Kidney (tissue), 14 donors: ENCODE data around the gene URM1. TPM values are rescaled to one million over a fixed set of nuclear protein-coding genes. Genes with fewer than 3 reads are reported as not detected.

Source experiments
- DNase-seq, 5 donors: peaks; one replicate each; pipeline ENCODE4 v3.0.0-alpha.2; 2013 to 2020
- FAIRE-seq: peaks from 2 replicates; lab custom pipeline; 2012; peaks lifted over from hg19 to GRCh38; lab: Jason Lieb, UNC
- H3K27ac ChIP-seq, 2 donors: one replicate each; pipeline ENCODE4 v1.7.0; 2013; ENCODE audit warnings: low read depth in 2 of 2, low read length in 2 of 2, inconsistent platforms in 1 of 2
- H3K27me3 ChIP-seq: one replicate; pipeline ENCODE4 v1.7.1; 2013; ENCODE audit warnings: low read length, inconsistent platforms; ENCODE audit not compliant: control insufficient read depth, insufficient read depth
- H3K36me3 ChIP-seq, 3 donors: one replicate each; pipeline versions ENCODE4 v1.7.0 to v1.7.1; 2013; ENCODE audit warnings: low read length in 3 of 3, control low read depth in 1 of 3, inconsistent platforms in 1 of 3; ENCODE audit not compliant: insufficient read depth in 3 of 3, control insufficient read depth in 2 of 3
- H3K4me1 ChIP-seq, 3 donors: one replicate each; pipeline versions ENCODE4 v1.7.0 to v1.7.1; 2013; ENCODE audit warnings: low read length in 3 of 3, inconsistent platforms in 1 of 3, low read depth in 1 of 3; ENCODE audit not compliant: control insufficient read depth in 2 of 3, insufficient read depth in 2 of 3
- H3K4me3 ChIP-seq, 3 donors: one replicate each; pipeline versions ENCODE4 v1.7.0 to v1.8.1; 2013; ENCODE audit warnings: low read length in 3 of 3, control low read depth in 1 of 3, inconsistent platforms in 1 of 3
- H3K9ac ChIP-seq, 3 donors: one replicate each; pipeline versions ENCODE4 v1.7.0 to v1.7.1; 2013; ENCODE audit warnings: low read length in 3 of 3, control low read depth in 1 of 3, inconsistent platforms in 1 of 3
- H3K9me3 ChIP-seq, 3 donors: one replicate each; pipeline versions ENCODE4 v1.7.0 to v1.7.1; 2013; ENCODE audit warnings: low read length in 3 of 3, control low read depth in 1 of 3, inconsistent platforms in 1 of 3; ENCODE audit not compliant: control insufficient read depth in 2 of 3, insufficient read depth in 1 of 3
- intact Hi-C: fragments of 100-400 bp; cut with DNase I; formaldehyde crosslinking; loops from one replicate; pipeline ENCODE4 v1.11.1; 2022
- polyA plus RNA-seq: library from polyadenylated mRNA; stranded (reverse); fragments of 350-450 nt; fragmentation: Illumina TruSeq; extraction: RNeasy Lipid Tissue Mini Kit (QIAGEN cat#74804); gene quantifications from one replicate; pipeline ENCODE4 v1.2.3, GENCODE V29; 2014; ENCODE audit warnings: low read depth, low replicate concordance; ENCODE audit not compliant: insufficient read depth
- total RNA-seq: library from RNA; stranded (reverse); fragmentation: NEBNext Ultra II Directional; extraction: Animal tissue kit (Norgen Biotek cat#: 25700); gene quantifications from one replicate; pipeline ENCODE4 v1.2.1, GENCODE V29; 2021
- TF ChIP-seq, protein P1 (sequence below): IDR thresholded peaks from 3 replicates; pipeline ENCODE4 v1.5.1; 2012; ENCODE audit warnings: mild to moderate bottlenecking, moderate library complexity, borderline replicate concordance; ENCODE audit not compliant: insufficient read depth; ENCODE audit errors: extremely low read depth
- donor health status: control.
- donor health status: control.
- donor health status: control.
- donor health status: control.
- donor health status: control.
- donor health status: DM: yes; HTN: yes; CAD: no.
- donor health status: Normal renal cell carcinoma (clear cell type).

The URM1 gene
- total and polyA plus RNA-seq, 2 donors from 2014 or later, result 55.2 to 55.9 TPM

GRCh38 chr9:128392302-128393144 is 21.3 kb downstream of the URM1 start:
- H3K9me3 ChIP-seq, result no peaks in the 10 kb centered on the region
- TF ChIP-seq, protein P1, sequence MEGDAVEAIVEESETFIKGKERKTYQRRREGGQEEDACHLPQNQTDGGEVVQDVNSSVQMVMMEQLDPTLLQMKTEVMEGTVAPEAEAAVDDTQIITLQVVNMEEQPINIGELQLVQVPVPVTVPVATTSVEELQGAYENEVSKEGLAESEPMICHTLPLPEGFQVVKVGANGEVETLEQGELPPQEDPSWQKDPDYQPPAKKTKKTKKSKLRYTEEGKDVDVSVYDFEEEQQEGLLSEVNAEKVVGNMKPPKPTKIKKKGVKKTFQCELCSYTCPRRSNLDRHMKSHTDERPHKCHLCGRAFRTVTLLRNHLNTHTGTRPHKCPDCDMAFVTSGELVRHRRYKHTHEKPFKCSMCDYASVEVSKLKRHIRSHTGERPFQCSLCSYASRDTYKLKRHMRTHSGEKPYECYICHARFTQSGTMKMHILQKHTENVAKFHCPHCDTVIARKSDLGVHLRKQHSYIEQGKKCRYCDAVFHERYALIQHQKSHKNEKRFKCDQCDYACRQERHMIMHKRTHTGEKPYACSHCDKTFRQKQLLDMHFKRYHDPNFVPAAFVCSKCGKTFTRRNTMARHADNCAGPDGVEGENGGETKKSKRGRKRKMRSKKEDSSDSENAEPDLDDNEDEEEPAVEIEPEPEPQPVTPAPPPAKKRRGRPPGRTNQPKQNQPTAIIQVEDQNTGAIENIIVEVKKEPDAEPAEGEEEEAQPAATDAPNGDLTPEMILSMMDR, result no peak
- no peak for FAIRE-seq
- H3K9ac ChIP-seq, result no peak overlapping the region
- H3K27me3 ChIP-seq, result peaks cover 36% of the 10 kb centered on the region
- H3K27ac ChIP-seq, result no peak overlapping the region
- intact Hi-C loops, result no loop called here
- H3K4me3 ChIP-seq, result no peak overlapping the region
- H3K4me1 ChIP-seq, result no peaks in the 10 kb centered on the region
- no peak for DNase-seq
- peaks cover 0 to 11% (median 11%) of the 10 kb centered on the region in 3 donors for H3K36me3 ChIP-seq

DNA sequence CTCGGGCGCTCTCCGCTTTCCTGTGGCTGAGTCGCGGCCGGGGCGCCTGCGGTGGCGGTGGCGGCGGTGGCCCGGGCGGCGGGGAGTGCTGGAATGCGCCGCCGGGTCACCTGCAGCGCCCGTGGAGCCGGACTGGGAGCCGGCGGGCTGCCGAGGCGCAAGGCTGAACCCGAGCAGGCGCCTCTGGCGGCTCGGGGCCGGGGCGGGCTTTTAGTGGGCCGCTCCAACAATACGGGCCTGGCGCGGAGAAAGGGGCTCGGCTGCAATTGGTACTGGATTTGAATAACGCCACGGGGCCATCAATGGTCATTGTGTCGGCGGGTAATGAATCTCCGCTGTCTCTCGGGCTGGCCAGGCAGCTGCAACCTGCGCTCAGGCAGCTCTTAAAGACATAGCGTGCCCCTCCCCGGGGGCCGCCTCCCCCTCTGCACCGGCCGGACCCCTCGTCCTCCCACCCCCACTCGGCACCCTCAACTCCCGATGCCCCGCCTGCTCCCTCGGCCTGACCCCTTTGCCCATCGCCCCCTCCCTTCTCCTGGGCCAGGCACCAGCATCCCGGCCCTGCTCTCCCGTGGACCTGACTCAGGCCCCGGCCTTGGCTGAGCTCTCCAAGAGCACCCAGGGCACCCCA is 22.1 kb downstream of the URM1 start:
- Histone ChIP-seq H3K27ac (no peak overlapping the region), H3K4me3 (no peak overlapping the region), H3K27me3 (peaks cover 39% of the 10 kb centered on the region), H3K4me1 (no peaks in the 10 kb centered on the region), H3K9ac (no peak overlapping the region), H3K36me3 (peaks cover 0 to 9% (median 7%) of the 10 kb centered on the region in 3 donors), H3K9me3 (no peaks in the 10 kb centered on the region)
- intact Hi-C loops, result no loop called here
- no peak for FAIRE-seq
- TF ChIP-seq, protein P1, result no peak
- peak in 3 of 5 donors; percentile 44 to 59 (median 46) for DNase-seq

DNA sequence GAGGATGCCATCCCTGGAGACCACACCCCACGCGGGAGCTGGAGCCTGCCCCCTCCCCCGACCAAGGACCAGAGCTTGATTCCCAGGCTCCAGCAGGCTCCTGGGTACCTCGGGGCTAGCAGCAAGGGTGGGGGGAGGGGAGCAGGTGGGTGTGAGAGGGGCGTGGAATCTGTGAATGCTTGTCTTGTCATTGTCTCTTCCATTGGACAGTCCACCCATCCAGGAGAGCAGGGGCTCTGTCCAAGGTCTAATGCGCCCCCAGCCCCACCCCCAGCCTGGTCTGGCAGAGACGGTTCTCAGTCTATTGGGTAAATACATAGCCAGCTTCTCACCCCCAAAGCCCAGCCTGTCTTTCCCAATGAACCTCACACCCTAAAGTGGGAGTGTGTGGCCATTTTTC is 22.8 kb downstream of the URM1 start:
- Histone ChIP-seq H3K36me3 (peaks cover 0 to 9% (median 2%) of the 10 kb centered on the region in 3 donors), H3K27me3 (peaks cover 39% of the 10 kb centered on the region), H3K9ac (no peak overlapping the region), H3K4me1 (no peaks in the 10 kb centered on the region), H3K4me3 (no peak overlapping the region), H3K9me3 (no peaks in the 10 kb centered on the region), H3K27ac (no peak overlapping the region)
- TF ChIP-seq, protein P1, result no peak
- no peak for FAIRE-seq
- intact Hi-C loops, result no loop called here
- DNase-seq, result peak in 1 of 5 donors; percentile 60
